HG02840 (cell line): ENCODE results near the gene ETS2.

Source experiments
- ATAC-seq: cut with Tn5 transposase; IDR thresholded peaks from one replicate; pipeline ENCODE4 v1.9.1; 2021; ENCODE audit warnings: mild to moderate bottlenecking, moderate library complexity, moderate number of reproducible peaks; ENCODE audit not compliant: unreplicated experiment, low FRiP score

Gene ETS2

GRCh38 chr21:38853421-38853919 is 47.7 kb downstream of the ETS2 start:
- no peak for ATAC-seq

- no peak for ATAC-seq
Observed at GRCh38 chr21:38857152-38857825, 51.6 kb downstream of the ETS2 start.

- ATAC-seq: no peak
Observed at GRCh38 chr21:38858026-38858811, 52.5 kb downstream of the ETS2 start.

GRCh38 chr21:38858812-38859205 is 53.1 kb downstream of the ETS2 start:
- ATAC-seq: no peak

GRCh38 chr21:38859852-38860251 is 54.1 kb downstream of the ETS2 start:
- no peak for ATAC-seq

GRCh38 chr21:38861056-38861455 is 55.3 kb downstream of the ETS2 start:
- no peak for ATAC-seq

GRCh38 chr21:38861989-38862683 is 56.4 kb downstream of the ETS2 start:
- ATAC-seq: no peak

- no peak for ATAC-seq
Observed at GRCh38 chr21:38863291-38863690, 57.6 kb downstream of the ETS2 start.

- no peak for ATAC-seq
Observed at GRCh38 chr21:38863843-38864363, 58.2 kb downstream of the ETS2 start.

- no peak for ATAC-seq
Observed at GRCh38 chr21:38864964-38865363, 59.2 kb downstream of the ETS2 start.

GRCh38 chr21:38869196-38869595 is 63.5 kb downstream of the ETS2 start:
- ATAC-seq: no peak

- ATAC-seq: no peak
Observed at GRCh38 chr21:38869946-38870345, 64.2 kb downstream of the ETS2 start.
